Fibroblast of skin of abdomen (primary cell): Measurements from ENCODE around the gene XCL2.
"Not testable (repeated sequence)": the region's sequence is repeated elsewhere in the genome, so short reads cannot be mapped to it uniquely, and the experiment has no call there.

Experiments used
- DNase-seq: peaks from one replicate; pipeline ENCODE4 v3.0.0-alpha.2; 2013

The XCL2 gene

DNA sequence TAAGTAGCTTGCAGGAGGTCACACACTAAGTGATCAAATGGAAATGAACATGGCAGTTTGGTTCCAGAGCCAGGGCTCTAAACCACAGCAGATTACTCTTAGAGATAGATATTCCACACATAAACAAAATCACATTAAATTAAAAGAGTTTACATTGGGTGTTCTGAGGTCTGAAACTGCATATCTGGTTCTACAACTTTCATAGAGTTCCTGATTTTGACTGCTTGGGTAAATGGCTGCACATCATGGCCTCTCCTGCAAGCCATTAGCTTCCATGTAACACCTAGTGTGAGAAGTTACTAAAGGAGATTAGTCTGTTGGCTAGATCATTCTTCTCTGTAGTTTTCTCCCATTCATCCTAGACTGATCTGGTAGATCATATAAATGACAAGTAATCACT lies 12.8 kb upstream of the XCL2 start:
- DNase-seq: no peak

DNA sequence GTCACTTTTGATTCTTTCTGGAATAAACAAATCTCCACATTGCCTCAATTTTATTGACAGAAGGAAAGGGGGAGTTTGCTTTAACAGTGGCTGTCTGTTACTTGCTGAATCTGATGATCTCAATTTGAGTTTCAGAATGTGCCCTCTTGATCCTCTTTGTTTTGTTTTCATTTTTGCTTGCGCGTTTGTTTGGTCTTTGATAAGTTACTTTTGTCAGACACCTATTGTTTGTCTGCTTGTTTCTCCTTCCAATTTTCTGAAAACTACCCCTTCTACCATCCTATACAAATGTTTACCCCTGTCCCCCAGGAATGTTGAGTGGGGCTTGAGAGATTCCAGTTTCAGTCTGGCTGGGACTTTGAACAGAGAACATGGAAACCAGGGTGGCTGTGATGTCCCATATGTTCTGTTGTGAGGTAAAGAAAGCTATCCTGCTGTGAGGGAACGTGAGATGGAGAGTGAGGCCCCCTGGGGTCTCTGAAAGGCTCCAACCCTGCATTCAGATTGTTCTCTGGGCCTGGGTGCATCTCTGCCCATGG lies 11.8 kb upstream of the XCL2 start:
- no peak for DNase-seq

DNA sequence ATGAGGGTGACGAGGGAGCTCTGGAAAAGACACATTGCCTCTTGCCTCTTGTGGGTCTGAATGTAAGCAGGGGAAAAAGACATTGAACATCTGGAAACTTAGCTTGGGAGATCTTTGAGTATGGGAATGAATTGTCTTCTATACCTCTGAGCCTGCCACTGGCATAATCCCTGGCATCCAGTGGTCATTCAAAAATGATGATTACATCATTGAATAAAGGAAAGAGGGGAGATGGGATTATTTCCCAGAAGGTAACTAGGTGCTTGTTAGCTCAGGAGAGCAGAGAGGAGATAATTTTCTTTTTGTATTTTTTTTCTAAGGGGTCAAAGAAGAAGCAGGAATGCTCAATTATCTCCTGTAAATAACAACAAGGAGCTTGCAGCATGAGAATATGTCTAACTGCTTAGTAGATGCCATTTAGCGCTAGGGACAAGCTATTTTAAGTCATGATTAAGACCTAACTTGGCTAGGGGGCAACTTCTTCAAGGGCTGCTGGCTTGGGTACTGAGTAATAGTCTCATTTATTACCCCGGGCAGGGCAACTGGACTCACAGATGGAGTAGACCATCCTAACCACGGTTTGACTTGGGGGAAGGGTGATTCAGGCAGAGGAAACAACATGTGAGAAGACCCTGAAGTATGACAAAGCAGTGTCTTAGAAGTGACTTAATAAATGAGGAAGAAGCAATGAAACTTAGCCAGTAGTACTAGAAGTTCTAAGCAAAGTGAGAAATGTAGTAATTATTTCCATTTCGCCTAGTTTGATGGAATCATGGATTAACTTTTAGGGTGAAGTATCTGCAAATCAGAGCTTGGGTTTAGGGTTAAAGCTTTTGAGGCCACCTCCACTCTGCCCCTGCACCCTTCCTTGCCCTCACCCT lies 11.0 kb upstream of the XCL2 start:
- no peak for DNase-seq

DNA sequence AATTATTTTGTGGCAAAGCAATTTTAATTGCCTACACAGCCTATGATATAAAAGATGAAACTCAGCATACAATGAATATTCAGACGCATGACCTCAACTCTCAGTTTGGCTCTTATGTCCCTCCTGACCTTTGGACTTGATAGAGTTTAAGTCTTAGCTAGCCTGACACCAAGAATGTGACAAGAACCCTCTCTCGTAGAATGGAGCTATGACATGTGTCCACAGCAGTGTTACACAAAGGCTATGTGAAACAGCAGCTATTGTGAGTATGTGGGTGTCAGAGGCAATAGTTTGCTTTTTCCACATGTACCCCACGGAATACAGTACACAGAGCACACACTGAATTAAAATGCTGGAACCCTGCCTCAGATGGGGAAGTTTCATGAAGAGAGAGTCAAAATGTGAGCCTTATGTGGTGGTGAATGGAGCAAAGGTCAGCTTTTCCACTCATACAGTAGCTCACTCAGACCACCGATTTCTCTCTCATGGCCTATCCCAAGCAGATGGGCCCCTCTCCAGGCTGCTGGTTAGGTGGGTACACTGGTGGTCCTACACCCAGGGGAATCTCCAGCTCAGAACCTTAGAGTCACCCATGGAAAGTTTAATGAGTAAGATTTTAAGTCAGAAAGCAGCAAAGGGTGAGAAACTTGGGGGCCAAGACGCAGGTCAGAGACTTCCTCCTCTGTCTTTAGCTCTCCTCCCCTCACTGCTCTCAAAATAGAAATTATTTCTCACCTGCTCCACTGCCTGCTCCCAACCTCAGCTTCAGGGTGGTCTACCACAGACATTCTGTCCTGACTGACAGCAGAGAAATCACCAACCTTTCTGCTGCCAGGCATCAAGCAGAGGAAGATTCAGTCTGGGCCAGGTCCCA lies 10.1 kb upstream of the XCL2 start:
- no peak for DNase-seq

DNA sequence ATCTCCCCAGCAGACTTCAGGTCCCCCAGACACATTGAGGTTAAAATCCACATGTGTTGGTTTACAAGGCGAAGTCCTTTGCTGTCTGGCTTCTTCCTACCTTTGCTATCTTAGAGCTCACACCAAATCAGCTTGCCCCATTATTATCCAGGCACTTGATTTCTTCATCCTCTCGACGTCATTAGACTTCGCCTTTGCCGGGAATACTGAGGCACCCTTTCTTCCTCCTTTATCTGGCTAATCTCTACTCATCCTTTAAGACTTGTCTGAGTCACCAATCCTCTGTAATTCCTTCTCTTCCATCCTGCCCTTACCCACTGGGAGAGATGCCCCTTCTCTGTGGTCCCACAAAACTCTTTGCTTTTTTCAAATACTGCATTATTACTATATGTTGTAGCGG lies 9.2 kb upstream of the XCL2 start:
- DNase-seq: no peak

DNA sequence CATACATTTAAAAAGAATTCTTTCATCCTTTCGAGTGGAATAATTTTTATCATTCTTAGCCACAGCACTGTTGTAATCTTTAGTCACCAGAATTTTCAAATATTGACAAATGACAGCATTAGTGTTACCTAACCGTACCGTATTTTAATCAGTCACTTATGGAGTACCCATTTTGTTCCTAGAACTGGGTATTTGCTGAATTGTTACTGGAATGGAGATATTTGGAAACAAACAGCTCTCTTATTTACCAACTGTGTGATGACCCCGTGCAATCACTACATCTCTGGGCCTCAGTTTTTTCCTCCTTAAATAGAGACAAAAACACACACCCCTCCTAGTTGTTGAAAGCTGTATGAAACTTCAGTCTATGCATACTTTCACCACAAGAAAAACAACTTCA lies 7.9 kb upstream of the XCL2 start:
- no peak for DNase-seq

DNA sequence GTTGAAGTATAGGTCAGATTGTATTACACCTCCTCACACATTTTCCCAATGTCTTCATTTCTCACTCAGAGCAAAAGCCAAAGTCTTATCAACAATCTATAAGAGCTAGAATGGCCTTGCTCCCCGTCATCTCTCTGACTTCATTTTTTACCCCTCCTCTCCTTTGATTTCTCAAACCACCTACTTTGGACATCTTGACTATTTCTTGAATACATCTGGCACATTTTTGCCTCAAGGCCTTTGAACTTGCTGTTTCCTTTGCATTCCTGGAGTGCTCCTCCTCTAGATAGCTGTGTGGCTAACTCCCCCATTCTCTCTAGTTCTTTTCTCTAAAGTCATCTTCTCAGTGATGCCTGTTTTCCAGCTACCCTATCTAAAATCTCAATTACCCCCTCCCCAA lies 7.2 kb upstream of the XCL2 start:
- peak; percentile 21 for DNase-seq

DNA sequence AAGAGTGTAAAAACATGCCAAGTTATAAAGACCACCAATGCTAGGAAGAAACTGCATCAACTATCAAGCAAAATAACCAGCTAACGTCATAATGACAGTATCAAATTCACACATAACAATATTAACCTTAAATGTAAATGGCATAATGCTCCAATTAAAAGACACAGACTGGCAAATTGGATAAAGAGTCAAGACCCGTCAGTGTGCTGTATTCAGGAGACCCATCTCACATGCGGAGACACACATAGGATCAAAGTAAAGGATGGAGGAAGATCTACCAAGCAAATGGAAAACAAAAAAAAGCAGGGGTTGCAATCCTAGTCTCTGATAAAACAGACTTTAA lies 2.7 kb upstream of the XCL2 start:
- not testable (repeated sequence) for DNase-seq

DNA sequence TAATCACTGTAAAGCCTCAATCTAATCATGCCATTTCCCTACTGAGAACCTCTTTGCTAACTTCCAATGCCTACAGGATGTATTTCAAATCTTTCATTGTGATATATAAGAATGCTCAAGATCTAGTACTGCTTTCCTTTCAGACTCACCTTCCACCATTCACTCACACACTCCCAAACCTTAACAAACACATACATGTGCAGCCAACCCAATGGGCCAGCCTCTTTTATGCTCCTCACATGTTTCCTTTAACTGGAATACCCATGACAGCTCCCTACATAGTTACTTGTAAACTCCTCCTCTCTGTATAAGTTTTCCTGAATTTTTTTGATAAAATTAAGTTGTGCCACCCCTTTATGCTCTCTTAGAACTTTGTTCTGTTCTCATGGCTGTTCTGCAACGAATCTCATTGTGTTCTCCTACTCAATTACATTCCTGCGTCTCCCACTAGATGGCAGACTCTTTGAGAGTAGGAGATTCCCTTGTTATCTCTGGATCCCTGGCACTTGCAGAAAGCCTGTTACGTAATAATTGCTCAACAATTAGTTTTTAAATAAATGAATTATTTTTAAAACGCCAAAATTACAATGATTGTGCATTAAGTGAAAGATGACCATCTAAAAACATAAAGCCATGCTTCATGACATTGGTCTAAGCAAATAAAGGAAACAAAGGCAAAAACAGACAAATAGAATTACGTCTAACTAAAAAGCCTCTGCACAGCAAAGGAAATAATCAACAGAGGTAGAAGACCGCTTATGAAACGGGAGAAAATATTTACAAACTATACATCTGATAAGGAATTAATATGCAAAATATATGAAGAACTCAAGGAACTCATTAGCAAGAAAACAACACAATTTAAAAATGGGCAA lies 2.1 kb upstream of the XCL2 start:
- DNase-seq: peak; percentile 25

DNA sequence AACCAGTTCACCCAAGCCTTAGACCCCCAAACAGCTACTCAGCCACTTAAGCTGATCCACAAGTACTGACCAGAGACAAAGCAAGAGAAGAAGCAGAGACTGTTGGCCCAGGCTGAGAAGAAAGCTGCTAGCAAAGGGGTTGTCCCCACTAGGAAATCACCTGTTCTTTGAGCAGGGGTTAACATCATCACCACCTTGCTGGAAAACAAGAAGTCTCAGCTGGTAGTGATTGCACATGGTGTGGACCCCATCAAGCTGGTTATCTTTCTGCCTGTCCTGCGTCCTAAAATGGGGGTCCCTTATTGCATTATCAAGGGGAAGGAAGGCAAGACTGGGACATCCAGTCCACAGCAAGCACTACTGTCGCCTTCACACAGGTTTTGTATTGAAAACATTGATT lies 819 bp downstream of the XCL2 start:
- DNase-seq: not testable (repeated sequence)

DNA sequence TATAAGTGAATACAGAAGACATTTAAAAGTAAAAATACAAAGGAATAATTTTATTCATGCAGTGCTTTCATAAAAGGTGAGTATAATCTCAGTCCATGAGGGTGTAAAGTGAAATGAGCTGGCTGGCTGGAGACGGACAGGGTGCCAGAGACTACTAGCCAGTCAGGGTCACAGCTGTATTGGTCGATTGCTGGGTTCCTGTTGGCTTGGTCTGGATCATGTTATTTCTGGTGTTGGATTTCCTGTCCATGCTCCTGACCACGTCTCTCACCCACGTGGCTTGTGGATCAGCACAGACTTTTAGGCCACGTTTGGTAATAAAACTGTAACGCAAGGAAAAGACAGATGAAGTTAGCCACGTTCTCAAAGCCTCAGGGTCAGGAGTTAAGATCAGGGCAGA lies 3.0 kb downstream of the XCL2 start:
- not testable (repeated sequence) for DNase-seq

DNA sequence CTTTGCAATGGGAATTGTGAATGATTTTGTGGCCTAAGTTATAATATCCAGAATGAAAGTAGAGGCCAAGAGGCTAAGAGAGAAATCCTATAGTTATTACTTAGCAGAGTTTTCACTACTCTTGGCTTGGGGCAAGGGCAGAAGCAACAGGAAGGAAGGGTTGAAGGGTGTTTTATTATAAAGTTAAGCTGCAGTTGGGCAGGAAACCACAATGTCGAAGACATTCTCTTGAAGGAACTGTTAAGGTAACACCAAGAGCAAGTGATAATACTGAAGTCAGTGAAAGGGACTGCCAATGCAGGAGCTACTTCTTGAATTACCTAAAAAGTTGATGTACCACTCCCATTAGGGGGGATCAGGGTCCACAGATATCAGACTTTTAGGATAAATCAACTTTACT lies 8.3 kb downstream of the XCL2 start:
- DNase-seq: no peak

DNA sequence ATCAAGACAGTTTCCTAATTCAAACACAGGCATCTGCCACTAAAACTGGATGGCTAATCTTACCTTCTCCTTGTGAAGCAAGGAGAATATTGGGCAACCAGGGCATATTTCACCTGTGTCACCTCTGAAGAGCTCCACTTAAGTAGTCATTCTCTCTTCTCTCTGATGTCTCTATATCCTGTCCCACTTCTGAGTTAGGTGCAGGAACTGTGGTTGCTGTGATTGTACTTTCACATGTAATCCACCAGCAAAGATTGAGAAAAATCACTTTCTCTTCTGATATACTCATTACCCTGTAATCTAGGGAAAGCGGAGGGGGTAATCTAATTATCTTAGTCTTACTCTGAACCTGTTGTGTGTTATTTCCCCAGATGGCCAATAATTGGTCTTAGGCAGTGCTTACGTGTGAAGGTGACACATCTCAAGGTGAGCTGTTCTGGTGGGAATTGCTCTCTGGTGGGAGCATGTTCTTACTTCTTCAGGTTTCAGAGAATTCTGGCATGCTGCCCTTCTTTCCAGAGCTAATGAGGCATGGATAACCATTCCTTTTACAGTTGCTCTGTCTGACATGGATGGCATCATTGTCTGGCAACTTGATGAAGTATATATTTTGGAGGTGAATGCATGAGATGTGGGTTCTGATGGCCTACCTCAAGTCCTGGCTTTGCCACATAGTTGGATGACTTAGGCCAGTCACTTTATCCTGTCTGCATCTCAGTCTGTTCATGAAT lies 12.0 kb downstream of the XCL2 start:
- no peak for DNase-seq

DNA sequence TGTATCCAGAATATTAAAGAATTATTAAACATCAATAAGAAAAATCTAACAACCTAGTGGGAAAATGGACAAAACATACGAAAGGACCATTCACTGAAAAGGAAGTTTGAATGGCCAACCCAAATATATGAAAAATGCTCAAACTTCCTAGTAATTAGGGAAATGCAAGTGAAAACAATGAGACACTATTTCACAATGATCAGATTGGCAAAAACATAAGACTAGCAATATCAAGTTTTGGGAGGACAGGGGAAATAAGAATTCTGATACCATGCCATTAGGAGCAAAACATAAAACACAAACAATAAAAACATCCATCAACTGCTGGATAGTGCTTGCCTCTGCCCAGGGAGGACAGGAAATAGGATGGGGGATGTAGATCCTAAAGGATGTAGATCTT lies 14.3 kb downstream of the XCL2 start:
- no peak for DNase-seq

DNA sequence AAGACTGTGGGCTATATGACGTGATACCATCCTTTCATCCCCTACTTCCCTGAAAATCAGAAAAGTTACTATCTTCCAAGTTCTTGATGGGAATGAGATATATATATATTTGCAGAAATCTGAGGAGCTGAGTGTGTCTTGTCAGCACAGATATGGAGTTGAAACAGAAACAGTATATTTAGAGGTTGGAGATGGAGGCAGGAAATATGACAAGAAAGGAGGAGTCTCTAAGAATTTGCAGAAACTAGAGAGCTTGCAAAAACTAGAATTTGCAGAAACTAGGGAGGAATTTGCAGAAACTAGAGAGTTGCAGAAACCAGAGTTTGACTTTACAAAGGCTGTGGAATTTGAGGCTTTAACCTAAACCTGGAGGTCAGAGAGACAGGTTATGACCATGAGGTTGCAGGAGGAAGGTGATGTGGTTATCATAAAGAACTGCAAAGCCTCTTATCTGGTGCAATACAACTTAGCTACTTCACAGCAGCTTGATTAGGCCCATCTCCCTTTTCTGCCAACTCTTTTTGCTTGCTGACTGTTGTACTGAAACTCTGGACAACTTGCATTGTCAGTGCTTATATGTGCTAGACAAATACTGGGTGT lies 22.3 kb downstream of the XCL2 start:
- no peak for DNase-seq

DNA sequence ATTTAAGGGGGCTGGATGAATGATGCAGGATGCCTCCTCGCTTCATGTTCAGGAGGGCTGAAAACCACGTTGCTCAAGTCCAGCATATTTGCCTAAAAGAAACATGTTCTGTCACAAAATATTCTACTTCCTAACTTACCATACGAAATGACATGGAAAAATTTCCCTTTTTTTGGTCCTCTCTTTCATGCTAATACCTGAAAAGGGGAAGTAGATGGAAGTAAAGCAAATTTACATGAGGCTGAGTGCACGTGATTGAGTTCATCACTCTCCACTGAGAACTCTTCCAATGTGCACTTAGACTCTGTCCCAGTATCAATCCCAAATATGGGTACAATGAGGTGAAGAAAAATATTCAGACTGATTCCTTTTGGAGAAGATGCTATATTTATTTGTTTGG lies 23.0 kb downstream of the XCL2 start:
- no peak for DNase-seq

DNA sequence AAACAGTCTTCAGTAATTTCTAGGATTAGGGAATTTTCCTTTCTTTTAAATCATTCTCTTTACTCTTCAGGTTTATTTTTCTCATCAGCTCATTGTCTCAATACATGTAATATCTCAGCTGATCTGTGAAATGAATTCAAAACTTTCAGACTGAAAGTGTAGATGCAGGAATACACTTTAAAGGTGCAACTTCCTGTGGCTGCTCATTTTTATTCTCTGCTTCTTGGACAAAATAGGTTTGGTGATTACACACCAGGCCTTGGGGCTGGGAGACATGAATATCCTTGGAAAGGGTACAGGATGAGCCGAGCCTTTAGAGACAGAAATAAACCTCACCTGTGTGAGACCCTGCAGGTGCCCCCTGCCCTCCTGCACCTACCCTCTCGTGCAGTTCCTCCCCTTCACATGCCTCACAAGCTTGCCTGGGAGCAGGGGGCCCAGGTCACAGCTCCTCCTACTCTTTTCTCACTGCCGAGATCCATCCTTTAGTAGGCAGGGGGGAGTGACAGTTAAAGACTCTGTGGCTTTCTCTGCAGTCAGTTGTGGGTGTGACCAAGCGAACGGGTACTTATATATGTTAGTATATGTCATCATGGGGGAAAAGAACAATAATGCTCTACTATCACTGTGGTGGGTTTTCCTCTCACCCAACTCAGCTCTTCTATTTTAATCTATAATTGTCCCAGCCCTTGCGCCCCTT lies 23.6 kb downstream of the XCL2 start:
- DNase-seq: no peak

DNA sequence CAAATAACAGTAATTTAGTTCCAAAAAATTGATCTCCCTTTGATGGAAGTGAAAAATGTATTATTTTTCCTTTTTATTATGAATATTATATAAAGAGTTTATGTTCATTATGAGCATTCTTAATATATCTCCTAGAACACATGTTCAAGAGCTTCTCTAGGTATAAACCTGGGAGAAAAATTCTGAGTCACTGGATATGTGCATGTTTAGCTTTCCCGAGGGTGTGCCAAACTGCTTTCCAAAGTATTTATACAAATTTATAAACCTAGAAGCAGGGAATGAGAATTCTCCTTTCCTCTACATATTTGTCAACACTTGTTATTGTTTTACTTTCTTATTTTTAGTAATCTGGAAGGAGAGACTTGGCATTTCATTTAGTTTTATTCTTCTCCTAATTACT lies 25.0 kb downstream of the XCL2 start:
- DNase-seq: no peak

DNA sequence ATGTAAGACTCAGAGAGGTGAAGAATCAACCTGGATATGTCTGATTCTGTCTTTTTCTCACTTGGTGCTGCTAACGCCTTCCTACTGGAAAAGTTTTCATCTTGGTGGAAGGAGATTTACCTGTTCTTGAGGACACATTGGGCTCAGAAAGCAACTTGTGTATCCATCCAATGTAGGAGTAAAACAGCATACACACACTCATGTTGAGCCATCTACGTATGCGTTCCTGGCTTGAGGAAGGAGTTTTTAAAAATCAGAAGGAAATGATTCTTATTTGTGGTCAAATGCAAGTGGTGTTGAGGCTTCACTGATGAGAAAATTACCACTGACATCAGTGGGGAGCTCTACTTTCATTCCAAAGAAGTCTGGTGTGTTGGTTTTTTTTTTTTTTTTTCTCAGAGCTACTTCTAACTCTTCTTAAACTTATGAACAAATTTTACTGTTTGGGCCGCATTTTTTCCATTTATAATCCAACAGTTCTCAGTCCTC lies 25.6 kb downstream of the XCL2 start:
- DNase-seq: no peak

DNA sequence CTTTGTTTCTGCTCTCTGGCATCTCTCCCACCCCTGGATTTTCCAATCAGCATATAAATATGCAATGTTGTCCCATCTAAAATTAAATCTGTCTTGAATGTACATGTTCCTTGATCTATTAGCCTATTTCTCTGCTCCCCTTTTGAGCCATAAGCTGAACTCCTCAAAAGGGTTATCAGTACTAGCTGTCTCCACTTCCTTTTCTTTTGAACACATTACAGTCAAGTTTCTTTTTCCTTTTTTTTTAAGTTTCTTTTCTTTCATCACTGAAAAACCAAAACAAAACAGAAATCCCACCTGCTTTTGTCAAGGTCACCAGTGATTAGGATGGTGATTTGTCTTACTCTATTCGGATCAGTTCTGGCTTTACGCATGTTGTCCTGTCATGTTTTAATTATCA lies 29.3 kb downstream of the XCL2 start:
- no peak for DNase-seq
